Measurements from ENCODE around the gene CNOT1. TPM values are rescaled to one million over a fixed set of nuclear protein-coding genes. Genes with fewer than 3 reads are reported as not detected.
A peak's percentile ranks its signal among the peaks of the same experiment; 100 is the strongest.

Gene CNOT1
- total and polyA plus RNA-seq, 10 of the 15 experiments (the other 5 are each of a cell fraction or from before 2014, with no cell fraction given): 101 to 246 (median 175) TPM

DNA sequence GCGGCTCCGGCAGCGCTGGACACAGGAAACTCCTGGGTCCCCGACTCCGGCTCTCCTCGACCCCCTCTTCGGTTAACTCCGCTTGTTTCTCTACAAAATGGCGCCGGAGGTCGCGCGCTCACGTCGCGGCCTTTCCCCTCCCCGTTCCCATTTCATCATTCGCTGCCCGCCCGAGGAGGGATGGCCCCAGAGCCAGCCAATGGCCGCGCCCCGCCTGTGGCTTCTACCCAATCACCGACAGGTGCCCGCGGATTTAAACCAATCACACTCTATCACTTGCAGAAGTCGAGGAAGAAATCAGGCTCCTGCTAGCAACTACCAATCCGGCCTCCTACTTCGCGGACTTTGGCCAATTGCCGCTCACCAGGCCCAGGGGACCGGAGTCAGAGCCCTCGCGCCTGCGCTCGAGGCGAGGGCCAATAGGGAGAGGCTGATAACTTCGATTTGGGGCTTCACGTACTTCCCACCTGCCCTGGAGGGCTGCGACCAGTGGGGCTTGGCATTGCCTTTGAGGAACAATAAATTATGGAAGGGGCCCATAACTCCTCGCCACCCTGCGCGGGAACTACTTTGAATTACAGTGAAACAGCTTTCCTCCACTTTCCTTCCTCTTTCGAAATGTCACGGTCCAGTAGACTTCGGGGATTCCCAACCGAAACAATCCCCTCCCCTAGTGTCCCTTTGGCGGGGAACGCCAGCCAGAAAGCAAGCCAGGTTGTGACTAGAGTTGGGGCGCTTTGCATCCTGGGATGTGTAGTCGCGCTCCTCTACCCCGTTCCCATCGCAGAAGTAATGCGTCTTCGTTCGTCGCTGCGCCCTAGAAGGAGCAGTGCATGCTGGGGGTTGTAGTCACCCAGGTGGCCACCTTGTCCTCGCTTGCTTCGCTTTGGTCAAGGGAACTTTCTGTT, at the start of gene CNOT1 (continued):
- peak; percentile 38; the same call in 1 of the 2 replicates for TF ChIP-seq EED (IDR thresholded peaks at IDR 0.05; ENCODE audit: low read depth)
- peak; percentile 85; the same call in 1 of the 2 replicates for TF ChIP-seq STAT1 (conservative IDR thresholded peaks at IDR 0.05)
- peak; percentile 82 for TF ChIP-seq NR2C1 (IDR thresholded peaks at IDR 0.05)
- TF ChIP-seq ZBTB40 (IDR thresholded peaks at IDR 0.05; ENCODE audit: borderline replicate concordance): peak; percentile 65; the same call in 1 of the 2 replicates
- no peak for TF ChIP-seq RAD21 (IDR thresholded peaks at IDR 0.05; ENCODE audit: insufficient read depth, low read depth, low read length)
- TF ChIP-seq, protein P1, sequence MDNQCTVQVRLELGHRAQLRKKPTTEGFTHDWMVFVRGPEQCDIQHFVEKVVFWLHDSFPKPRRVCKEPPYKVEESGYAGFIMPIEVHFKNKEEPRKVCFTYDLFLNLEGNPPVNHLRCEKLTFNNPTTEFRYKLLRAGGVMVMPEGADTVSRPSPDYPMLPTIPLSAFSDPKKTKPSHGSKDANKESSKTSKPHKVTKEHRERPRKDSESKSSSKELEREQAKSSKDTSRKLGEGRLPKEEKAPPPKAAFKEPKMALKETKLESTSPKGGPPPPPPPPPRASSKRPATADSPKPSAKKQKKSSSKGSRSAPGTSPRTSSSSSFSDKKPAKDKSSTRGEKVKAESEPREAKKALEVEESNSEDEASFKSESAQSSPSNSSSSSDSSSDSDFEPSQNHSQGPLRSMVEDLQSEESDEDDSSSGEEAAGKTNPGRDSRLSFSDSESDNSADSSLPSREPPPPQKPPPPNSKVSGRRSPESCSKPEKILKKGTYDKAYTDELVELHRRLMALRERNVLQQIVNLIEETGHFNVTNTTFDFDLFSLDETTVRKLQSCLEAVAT (IDR thresholded peaks at IDR 0.05): peak; percentile 100
- TF ChIP-seq ZSCAN29 (IDR thresholded peaks at IDR 0.05): no peak
- no peak for TF ChIP-seq NFXL1 (IDR thresholded peaks at IDR 0.05; ENCODE audit: borderline replicate concordance)
- TF ChIP-seq ZNF24 (IDR thresholded peaks at IDR 0.05): no peak
- no peak for TF ChIP-seq ZBED1 (IDR thresholded peaks at IDR 0.05; ENCODE audit: borderline replicate concordance)
- TF ChIP-seq SP1 (IDR thresholded peaks at IDR 0.05; ENCODE audit: low read depth, low read length): peak; percentile 99
- no peak for TF ChIP-seq HDGF (IDR thresholded peaks at IDR 0.05)
- peak; percentile 84 for TF ChIP-seq ZNF687 (IDR thresholded peaks at IDR 0.05)
- TF ChIP-seq, protein P2, sequence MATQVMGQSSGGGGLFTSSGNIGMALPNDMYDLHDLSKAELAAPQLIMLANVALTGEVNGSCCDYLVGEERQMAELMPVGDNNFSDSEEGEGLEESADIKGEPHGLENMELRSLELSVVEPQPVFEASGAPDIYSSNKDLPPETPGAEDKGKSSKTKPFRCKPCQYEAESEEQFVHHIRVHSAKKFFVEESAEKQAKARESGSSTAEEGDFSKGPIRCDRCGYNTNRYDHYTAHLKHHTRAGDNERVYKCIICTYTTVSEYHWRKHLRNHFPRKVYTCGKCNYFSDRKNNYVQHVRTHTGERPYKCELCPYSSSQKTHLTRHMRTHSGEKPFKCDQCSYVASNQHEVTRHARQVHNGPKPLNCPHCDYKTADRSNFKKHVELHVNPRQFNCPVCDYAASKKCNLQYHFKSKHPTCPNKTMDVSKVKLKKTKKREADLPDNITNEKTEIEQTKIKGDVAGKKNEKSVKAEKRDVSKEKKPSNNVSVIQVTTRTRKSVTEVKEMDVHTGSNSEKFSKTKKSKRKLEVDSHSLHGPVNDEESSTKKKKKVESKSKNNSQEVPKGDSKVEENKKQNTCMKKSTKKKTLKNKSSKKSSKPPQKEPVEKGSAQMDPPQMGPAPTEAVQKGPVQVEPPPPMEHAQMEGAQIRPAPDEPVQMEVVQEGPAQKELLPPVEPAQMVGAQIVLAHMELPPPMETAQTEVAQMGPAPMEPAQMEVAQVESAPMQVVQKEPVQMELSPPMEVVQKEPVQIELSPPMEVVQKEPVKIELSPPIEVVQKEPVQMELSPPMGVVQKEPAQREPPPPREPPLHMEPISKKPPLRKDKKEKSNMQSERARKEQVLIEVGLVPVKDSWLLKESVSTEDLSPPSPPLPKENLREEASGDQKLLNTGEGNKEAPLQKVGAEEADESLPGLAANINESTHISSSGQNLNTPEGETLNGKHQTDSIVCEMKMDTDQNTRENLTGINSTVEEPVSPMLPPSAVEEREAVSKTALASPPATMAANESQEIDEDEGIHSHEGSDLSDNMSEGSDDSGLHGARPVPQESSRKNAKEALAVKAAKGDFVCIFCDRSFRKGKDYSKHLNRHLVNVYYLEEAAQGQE (IDR thresholded peaks at IDR 0.05; ENCODE audit: low read depth, low read length): no peak
- peak; percentile 97 for TF ChIP-seq PML (IDR thresholded peaks at IDR 0.05; ENCODE audit: low read length)
- TF ChIP-seq TAF1 (IDR thresholded peaks at IDR 0.05; ENCODE audit: borderline replicate concordance, low read depth, low read length): peak; percentile 92
